AG08396 (cell line): ENCODE data around the gene TIMP2.
"Not testable (repeated sequence)": the region's sequence is repeated elsewhere in the genome, so short reads cannot be mapped to it uniquely, and the experiment has no call there.

Source experiments
- DNase-seq: peaks from one replicate; pipeline ENCODE4 v3.0.0; 2012; ENCODE audit warnings: low spot score, mixed read lengths

The TIMP2 gene

DNA sequence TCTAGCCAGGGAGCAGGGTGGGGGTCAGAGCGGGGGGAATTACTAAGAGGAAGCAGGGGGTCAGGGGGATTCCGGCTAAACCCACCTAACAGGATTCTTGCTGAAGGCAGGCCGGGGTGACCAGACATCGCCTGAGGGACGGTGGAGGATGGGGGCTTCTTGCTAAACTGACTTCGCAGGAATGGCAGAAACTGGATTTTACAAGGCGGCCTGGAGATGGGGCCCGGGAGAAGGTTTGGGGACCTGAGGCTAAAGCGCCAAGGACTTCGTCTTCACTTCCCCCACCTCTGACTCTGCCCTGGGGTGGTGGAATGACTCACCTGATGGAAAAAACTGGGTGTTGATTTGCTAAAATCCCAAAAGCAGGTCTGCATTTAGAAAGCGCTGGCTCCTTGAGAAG, 31.1 kb upstream of the TIMP2 start:
- no peak for DNase-seq

DNA sequence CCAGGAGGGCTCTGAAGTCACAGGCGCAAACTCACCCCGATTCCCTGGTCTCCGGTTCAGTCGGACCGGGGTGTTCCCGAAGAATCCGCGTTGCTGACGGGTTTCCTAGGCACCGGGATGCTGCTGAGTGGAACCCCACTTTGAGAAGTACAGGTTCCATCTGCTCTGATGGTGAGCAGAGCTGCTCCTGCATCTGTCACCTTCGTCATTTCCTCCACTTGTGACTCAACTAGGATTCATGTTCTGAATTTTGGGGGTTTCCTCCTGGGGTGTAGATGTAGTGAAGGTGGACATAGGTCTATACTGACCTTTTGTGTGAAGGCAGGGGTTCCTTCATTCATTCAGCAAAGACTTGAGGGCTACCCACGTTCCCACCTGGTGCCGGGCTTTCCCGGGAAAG, 29.5 kb upstream of the TIMP2 start:
- DNase-seq: no peak

DNA sequence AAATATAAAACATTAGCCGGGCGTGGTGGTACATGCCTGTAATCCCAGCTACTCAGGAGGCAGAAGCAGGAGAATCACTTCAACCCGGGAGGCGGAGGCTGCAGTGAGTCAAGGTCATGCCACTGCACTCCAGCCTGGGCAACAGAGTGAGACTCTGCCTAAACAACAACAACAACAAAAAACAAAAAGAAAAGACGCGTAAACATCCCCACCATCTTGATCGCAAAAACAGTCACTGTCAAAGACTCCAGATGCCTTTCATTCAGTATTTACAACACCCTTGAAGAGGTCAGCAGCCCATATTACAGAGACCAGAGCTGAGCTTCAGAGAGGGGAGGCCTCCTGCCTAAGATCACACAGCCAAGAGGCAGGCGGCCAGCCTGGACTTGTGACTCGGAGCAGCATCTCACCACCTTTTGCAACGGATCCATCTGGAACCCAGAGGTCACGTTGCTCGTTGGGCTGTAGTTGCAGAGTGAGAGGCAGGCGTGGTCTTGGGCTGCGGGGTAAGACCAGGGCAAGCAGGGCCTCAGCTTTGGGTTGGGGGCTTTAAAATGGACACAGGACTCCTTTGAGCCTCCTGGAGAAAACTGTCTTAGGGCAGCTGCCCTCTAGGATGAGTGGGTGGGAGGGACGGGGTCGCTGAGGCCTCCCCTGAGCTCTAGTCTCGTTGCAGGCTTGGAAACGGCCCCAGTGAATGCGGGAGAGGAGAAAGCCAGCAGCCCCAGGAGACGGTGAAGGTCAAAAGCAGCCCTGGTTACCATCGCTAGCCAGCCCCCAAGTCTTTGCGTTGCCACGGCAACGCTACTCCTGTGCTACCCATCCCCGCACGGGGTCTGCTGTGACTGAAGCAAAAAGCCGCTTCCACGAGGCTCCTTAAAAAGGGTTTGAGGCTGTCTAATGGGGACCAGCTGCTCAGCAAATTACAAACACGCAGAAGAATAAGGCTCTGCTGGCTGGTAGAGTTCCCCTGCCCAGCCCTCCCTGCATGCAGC, 28.5 kb upstream of the TIMP2 start:
- no peak for DNase-seq

DNA sequence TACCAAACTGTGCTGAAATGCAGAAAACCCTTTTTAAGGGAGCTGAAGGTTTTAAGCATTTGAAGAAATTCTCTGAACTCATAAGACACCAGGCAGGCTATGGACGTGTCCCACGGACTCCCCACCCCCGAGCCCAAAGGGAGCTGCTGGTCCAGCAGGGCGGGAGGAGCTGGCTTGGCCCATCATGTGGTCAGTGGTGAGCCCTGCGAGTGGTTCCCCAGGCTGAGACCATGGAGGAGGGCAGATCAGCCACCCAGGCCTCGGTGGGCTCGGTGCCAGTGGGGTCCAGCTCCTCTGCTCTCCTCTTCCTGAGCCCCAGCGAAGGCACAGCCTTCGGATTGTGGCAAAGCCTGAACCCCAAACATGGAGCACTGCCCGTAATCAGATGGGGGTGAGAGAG, 27.5 kb upstream of the TIMP2 start:
- DNase-seq: no peak

DNA sequence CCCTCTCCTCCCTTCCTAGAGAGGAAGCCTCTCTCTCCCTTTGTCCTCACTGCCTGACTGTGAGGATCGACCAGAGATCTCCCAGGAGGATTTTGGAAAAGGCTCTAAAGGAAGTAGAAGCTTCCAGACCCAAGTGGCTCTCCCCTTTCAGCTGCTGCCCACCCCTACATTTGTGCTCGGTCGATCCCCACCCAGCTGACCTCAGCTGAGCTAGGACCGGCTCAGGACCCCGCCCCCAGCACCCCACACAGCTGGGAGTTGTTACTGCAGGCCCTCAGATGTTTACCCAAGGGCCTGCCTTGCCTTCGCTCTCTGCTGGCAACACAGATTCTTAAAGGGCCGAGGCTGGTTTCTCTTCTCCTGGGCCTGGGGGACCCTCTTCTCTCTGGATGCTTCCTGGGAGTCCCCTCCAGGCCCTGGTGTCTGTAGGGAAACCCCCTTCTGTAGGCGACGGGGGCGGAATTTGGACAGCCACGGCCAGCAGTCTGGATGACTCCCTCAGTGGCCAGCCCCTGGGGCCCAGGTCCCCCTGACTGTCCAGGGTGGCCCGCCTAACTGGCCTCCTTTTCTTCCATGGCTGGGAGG, 26.9 kb upstream of the TIMP2 start:
- no peak for DNase-seq

DNA sequence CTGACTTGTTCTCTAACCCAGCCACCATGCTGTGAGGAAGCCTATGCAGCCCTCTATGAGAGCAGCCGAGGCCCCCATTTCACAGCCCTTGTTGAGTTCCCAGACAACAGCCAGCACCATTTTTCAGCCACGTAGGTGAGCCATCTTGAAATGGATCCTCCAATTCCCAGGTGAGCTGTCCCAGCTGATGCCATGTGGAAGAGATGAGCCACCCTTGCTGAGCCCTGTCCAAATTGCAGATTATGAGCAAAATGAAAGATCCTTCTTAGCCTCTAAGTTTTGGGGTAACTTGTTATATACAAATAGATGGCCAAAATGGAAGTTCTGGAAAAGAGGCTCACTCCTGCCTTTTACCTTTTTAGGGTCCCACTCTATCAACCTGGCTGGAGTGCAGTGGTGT, 25.7 kb upstream of the TIMP2 start:
- DNase-seq: no peak

DNA sequence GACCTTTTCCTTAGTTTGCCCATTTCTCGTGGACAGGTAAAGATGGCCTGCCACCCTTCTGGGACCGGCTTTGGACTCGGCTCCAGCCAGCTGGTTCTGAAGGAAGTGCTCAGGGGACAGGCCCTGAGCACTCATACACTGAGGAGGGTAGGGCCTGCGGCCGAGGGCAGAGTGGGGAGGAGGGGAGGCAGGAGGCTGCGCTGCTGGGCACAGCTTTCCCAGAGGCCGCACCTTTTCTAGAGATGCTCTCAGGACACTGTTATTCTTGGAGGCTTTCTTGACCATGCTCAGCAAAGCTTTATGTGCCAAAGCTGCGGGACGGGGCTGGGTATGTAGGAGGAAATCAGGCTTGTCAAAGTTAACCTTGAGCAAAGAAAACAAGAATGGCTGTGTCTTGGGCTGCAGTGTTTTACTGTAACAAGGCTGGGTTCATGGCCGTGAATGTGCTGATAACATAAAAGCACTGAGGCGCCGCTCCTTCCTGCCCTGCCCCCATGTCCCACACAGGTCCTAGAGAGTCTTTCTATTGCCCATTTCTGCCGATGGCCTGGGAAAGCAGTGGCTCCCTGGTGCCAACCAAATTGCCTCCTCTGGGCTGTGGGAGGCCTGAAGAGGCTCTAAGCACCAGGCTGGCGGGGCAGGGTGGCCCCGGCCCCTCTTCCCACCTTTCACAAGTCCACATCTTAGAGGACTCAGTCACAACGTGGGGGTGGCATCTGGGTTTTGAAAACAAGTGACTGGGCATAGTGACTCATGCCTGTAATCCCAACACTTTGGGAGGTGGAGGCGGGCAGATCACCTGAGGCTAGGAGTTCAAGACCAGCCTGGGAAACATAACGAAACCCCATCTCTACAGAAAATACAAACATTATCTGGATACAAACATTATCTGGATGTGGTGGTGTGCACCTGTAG, 22.3 kb upstream of the TIMP2 start:
- DNase-seq: no peak

DNA sequence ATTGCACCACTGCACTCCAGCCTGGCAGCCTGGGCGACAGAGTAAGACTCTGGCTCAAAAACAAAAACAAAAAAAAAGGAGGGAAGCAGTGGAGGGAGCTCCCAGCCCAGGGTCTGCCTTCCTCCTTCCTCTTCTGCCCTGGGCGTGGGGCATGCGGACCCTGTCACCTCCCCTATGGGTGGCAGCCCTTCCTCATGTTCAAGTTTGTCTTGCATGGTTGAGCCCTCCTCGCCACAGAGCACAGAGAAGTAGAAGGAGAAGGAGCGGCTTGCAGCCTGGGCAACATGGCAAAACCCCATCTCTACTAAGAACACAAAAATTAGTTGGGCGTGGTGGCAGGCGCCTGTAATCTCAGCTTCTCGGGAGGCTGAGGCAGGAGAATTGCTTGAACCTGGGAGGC, 21.4 kb upstream of the TIMP2 start:
- no peak for DNase-seq

DNA sequence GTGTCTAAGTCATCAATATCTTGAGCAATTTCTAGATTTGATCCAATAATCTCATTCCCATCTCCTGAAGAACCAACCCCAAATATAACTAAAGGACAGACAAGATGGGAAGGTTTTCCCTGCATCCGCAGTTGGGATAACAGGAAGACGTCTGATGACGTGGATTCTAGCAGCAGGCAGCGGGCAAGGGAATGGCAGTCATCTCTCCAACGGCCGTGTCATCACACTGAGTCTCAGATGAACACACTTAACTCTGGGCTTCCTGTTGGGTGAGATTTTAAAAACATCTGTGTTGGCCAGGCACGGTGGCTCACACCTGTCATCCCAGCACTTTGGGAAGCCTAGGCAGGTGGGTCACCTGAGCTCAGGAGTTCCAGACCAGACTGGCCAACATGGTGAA, 20.9 kb upstream of the TIMP2 start:
- DNase-seq: no peak

DNA sequence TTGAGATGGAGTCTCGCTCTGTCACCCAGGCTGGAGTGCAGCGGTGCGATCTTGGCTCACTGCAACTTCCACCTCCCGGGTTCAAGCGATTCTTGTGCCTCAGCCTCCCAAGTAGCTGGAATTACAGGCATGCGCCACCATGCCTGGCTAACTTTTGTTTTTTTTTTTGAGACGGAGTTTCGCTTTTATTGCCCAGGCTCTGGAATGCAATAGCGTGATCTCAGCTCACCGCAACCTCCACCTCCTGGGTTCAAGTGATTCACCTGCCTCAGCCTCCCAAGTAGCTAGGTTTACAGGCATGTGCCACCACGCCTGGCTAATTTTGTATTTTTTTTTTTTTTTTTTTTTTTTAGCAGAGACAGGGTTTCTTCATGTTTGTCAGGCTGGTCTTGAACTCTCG, 20.3 kb upstream of the TIMP2 start:
- not testable (repeated sequence) for DNase-seq

DNA sequence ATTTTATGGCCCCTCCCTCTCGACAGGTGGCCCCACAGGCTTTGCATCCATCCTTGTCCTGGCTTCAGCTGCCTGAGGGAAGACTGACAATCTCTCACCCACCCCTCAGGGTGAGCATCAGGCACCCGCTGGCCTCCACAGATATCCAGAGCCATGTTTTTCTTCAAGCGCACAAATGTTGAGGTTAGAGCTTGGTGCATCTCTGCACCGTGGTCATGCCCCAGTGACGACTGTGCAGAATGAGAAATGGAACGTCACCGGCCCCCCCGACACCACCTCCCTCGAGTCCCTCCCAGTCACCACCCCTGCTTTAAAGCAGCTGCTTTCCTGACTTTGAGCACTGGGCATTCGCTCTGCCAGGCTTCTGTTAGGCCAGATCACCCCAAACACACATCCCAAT, 19.8 kb upstream of the TIMP2 start:
- DNase-seq: no peak

DNA sequence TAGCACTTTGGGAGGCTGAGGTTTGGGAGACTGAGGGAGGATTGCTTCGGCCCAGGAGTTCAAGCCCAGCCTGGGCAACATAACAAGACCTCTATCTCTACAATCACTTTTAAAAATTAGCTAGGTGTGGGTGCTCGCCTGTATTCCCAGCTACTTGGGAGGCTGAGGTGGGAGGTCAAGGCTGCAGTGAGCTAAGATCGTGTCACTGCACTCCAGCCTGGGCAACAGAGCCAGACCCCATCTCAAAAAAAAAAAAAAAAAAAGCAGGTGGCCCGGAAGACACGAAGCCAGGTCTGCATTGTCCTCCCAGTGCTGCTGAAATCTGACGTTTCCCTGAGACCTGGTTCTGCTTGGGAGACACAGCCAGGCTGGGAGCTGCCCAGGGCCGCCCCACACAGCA, 18.8 kb upstream of the TIMP2 start:
- no peak for DNase-seq

DNA sequence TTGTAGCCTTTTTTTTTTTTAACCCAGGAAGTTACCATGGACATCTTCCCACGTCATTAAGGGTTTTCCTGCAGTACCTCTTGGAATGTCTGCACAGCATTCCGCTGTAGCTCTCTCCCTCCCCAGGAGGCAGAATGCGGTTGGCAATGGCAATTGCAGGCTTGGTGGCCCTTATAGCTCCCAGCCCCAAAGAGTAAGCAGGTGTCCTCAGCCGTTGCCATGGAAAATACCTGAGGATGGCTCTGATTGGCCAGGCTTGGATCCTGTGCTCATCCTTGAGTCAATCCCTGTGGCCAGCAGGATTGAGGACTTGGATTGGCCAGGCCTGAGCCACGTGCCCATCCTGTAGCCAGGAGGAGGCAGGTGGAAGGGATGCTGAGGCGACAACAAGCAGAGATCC, 15.5 kb upstream of the TIMP2 start:
- DNase-seq: no peak

DNA sequence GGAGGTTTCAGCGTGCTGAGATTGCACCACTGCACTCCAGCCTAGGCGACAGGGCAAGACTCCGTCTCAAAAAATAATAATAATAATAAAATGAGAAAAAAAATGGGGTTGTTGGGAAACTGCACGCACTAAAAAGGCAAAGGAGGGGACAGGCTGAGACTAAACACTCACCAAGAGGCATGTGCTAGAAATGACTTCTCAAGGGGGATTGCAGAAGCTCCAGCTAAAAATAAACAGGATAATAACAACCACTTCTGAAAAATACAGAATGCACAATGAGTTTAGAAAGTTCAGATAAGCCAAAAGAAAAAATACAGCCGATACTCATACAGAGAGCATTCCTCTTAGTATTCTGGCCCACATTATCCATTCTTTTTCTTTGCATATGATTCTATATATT, 15.1 kb upstream of the TIMP2 start:
- DNase-seq: no peak

DNA sequence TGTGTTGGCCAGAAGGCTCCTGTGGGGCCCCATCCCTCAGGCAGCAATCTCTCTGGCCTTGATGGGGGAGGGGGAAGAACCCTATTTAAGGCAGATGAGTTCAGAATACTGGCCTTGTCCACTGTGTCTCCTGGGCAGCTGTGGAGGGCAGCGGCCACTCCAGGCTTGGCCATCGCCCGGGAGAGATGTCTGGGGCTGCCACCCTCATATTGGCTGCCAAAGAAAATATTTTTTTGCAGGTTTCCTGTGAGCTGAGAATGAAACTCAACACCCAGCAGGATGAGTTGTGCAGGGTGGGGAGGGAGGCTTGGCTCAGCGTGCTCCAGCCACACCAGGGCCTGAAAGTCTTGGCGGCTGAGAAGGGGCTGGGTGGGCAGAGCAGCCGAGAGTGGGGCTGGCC, 14.4 kb upstream of the TIMP2 start:
- DNase-seq: no peak

DNA sequence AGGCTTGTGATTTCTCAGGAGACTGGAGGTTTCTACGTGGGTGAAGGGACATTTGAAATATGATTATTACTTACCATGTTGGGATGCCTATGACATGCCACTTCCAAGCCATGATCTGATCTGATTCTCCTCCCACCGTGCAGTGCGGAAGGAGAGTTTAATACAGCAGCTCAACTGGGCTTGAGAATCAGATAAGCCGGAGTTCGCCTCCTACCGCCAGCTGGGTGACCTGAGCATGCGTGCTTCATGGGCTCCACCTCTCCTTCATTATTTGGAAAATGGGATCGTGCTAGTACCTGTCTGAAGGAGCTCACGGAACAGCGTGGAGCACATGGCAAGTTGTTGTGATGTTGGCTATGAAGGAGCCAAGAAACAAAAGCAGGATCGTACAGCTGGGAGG, 12.4 kb upstream of the TIMP2 start:
- no peak for DNase-seq

DNA sequence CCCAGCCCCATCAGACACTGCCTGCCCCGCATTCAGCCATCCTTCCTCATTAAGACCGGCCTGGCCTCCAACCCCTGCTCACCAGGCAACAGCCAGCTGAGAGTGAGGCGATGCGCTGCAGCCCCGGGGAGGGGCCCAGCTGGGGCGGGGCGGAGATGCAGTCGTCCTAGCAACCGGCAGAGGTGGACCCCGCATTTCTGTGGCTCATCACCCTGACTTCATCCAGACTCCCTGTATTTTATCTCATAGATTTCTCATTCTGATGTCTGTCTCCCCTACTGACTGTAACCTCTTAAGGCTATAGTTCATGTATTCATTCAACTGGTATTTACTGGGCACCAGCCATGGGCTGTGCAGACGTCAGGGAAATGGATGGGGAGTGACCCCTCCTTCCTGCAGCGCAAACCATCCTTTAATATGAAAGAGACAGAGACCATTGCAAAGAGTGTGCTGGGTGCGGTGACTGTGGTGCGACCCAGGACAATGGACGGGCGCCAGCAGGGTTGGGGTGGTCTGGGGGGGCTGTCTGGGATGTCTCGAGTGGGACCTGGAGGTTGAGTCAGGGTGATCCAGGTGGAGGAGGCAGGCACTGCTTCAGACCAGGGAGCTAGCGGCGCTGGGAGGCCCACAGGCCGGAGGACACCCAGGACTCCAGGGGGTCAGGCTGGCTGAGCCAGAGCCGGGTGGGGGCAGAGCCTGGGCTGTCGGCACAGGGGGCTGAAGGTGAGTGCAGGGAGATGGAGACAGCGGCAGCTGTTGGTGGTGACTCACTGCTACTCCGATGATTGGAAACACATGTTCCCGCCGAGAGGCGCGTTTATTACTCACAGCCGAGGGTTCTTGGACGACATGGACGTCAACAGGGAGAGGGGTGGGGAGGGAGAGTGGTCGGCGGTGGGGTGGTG, 10.5 kb upstream of the TIMP2 start:
- DNase-seq: peak; percentile 91

DNA sequence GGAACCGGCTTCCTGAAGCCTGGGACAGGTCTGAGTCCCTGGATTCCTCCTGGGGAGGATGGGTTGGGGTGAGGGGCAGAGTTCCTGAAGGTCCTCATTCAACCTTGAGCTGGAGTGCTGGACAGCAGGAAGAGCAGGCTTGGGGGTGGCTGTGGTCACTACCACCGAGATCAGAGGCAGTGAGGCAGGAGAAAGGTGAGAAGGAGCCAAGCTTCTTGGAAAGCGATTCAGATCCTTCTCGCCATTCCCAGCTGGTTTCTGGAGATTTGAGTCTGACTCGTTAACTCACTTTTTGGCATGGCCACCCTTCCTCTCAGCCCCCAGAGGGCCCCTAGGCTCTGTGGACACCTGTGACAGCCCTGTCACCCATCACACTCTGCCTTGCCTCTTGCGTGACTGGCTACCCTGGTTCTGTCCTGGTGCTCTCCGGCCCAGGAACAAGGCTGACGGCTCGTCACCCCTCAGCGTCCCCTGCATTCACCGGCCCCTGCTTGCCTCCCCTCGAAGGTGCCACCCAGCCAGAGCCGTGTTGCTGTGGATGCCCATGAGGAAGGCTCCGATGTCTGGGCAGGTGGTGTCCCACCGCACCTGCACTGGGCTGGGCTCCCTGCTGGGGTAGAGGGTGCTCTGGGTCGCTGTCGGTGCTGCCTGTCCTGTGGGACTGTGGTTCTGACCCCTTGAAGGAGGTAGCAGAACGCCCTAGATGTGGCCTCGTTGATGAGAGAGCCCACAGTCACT, 9.7 kb upstream of the TIMP2 start:
- DNase-seq: no peak

DNA sequence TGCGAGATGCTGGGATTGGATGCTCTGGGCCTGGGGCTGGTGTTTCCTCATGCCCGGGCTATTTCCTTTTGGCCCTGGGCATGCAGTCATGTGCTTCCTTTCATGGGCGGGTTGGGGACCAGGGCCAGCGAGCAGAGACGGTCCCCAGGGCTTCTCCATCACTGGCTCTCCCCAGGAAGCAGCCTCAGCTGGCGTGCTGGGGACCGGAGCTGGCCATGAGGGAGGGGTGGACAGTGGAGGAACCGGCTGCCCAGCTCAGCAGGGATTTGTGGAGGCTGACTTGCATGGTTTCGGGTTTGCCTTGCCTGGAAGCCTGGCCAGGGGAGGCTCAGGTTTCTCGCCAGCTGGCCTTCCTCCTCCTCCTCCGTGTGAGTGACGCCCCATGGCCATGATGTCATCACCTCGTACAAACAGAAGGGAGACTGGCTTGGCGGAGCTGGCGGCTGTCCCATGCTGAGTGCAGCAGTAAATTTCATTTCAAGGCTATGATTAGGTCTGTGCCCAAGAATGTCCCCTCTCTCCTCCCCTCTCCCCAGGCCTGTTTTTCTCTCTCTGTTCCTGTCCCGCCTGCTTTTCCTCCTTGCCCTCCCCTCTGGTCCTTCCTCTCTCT, 8.9 kb upstream of the TIMP2 start:
- DNase-seq: peak; percentile 94
